Transverse colon (tissue), 4 donors: Measurements from ENCODE around the gene IL22RA1. TPM values are rescaled to one million over a fixed set of nuclear protein-coding genes. Genes with fewer than 3 reads are reported as not detected.

Experiments used
- DNase-seq: peaks from one replicate; pipeline ENCODE4 v3.0.0-alpha.2; 2019
- H3K27ac ChIP-seq, 4 donors: fragments of 200-600 bp; sonication (generic); 2 replicates each; pipeline ENCODE4 v1.5.1; 2016 to 2018; ENCODE audit warnings: inconsistent platforms in 4 of 4
- H3K27me3 ChIP-seq: fragments of 200-600 bp; sonication (generic); 2 replicates; pipeline ENCODE4 v1.5.1; 2017; ENCODE audit warnings: inconsistent platforms
- H3K36me3 ChIP-seq, 4 donors: fragments of 200-600 bp; sonication (generic); 2 replicates each; pipeline ENCODE4 v1.5.1; 2017 to 2019; ENCODE audit warnings: inconsistent platforms in 4 of 4
- H3K4me1 ChIP-seq, 4 donors: fragments of 200-600 bp; sonication (generic); 2 replicates each; pipeline ENCODE4 v1.5.1; 2017 to 2020; ENCODE audit warnings: inconsistent platforms in 4 of 4
- H3K4me3 ChIP-seq, 4 donors: fragments of 200-600 bp; sonication (generic); 1 replicate in 1 of 4; 2 replicates in 3 of 4; pipeline versions ENCODE4 v1.5.1 to v1.6.1; 2017 to 2019; ENCODE audit warnings: inconsistent platforms in 4 of 4
- H3K9me3 ChIP-seq, 2 donors: fragments of 200-600 bp; sonication (generic); 2 replicates each; pipeline ENCODE4 v1.5.1; 2017 to 2019; ENCODE audit warnings: inconsistent platforms in 2 of 2
- CTCF ChIP-seq, 5 experiments: fragments of 200-600 bp in 3 of 5; fragments of 450-650 bp in 2 of 5; sonication (generic) in 3 of 5; IDR thresholded peaks; 1 replicate in 2 of 5; 2 replicates in 3 of 5; pipeline ENCODE4 v1.5.1; 2016 to 2017; ENCODE audit warnings: antibody characterized with exemption in 5 of 5, inconsistent platforms in 3 of 5, mild to moderate bottlenecking in 2 of 5, moderate library complexity in 1 of 5
- EP300 ChIP-seq: sonication (generic); formaldehyde crosslinking; IDR thresholded peaks from one replicate; pipeline ENCODE4 v1.6.1; 2017; ENCODE audit warnings: antibody characterized with exemption, low read depth
- POLR2A ChIP-seq: fragments of 450-650 bp; IDR thresholded peaks from one replicate; pipeline ENCODE4 v1.6.1; 2016; ENCODE audit warnings: antibody characterized with exemption, mild to moderate bottlenecking, moderate library complexity
- POLR2AphosphoS5 ChIP-seq, 3 donors: sonication (generic); formaldehyde crosslinking; IDR thresholded peaks; one replicate each; pipeline ENCODE4 v1.6.1; 2016; ENCODE audit warnings: antibody characterized with exemption in 3 of 3
- WGBS, 2 donors: methylation state at CpG; one replicate each; pipeline ENCODE4 v1.1.5; 2018; ENCODE audit warnings: low coverage in 1 of 2; 5-methylcytosine and 5-hydroxymethylcytosine counted together
- in situ Hi-C, 4 donors: fragments of 200-750 bp; cut with MboI; loops; one replicate each; pipeline versions ENCODE4 v1.15.0 to v1.15.1; 2017; ENCODE audit warnings: low sequenced_read_pairs in 3 of 4, low pct_ligation_motif_present in 1 of 4, low pct_unique_long_range_greater_than_20kb in 1 of 4
- intact Hi-C: fragments of 100-400 bp; cut with DNase I; formaldehyde crosslinking; loops from one replicate; pipeline ENCODE4 v1.15.1; 2023; ENCODE audit warnings: low total_unique reads
- total RNA-seq, 4 donors: library from RNA; depleted of rRNA; stranded (reverse); fragments of >200 nt; gene quantifications; one replicate each; pipeline ENCODE4 v1.1.0, GENCODE V29; 2016

IL22RA1 gene
- total RNA-seq, 4 donors from 2014 or later: 4.4 to 29.2 (median 27.3) TPM

- no peak for TF ChIP-seq POLR2AphosphoS5 (IDR thresholded peaks at IDR 0.05)
- no peak for TF ChIP-seq POLR2A
- no peak for TF ChIP-seq CTCF (IDR thresholded peaks at IDR 0.05)
- no peak for TF ChIP-seq EP300
- H3K36me3 ChIP-seq: no peaks in the 10 kb centered on the region
- intact Hi-C loops (no loop called here), in situ Hi-C loops (no loop called here)
- no peak overlapping the region for H3K4me3 ChIP-seq
- no peak overlapping the region for H3K27ac ChIP-seq
- peaks cover 0 to 6% (median 0%) of the 10 kb centered on the region in 4 donors for H3K4me1 ChIP-seq
- no peak for DNase-seq
- WGBS, 2 donors: 79 to 82% methylated on average over 4 to 5 of the region's 5 CpGs
- no peaks in the 10 kb centered on the region for H3K27me3 ChIP-seq
- H3K9me3 ChIP-seq: no peaks in the 10 kb centered on the region
Observed at GRCh38 chr1:24173638-24174575, 31.0 kb upstream of the IL22RA1 start.

- in situ Hi-C loops (no loop called here), intact Hi-C loops (no loop called here)
- TF ChIP-seq POLR2A (no peak), EP300 (no peak), CTCF (IDR thresholded peaks at IDR 0.05) (no peak), POLR2AphosphoS5 (IDR thresholded peaks at IDR 0.05) (no peak)
- no peaks in the 10 kb centered on the region for H3K36me3 ChIP-seq
- 97 to 100% methylated on average over 4 to 5 of the region's 5 CpGs for WGBS, 2 donors
- H3K4me3 ChIP-seq: no peak overlapping the region
- H3K4me1 ChIP-seq: peaks cover 0 to 6% (median 0%) of the 10 kb centered on the region in 4 donors
- H3K27ac ChIP-seq: no peak overlapping the region
- no peak for DNase-seq
- no peaks in the 10 kb centered on the region for H3K9me3 ChIP-seq
- H3K27me3 ChIP-seq: no peaks in the 10 kb centered on the region
Observed at GRCh38 chr1:24172598-24172997, 29.7 kb upstream of the IL22RA1 start.

GRCh38 chr1:24169286-24169685 lies 26.3 kb upstream of the IL22RA1 start:
- in situ Hi-C loops: no loop called here
- intact Hi-C loops: no loop called here
- H3K27ac ChIP-seq: no peak overlapping the region
- no peak for DNase-seq
- H3K4me1 ChIP-seq: no peaks in the 10 kb centered on the region
- no peak for TF ChIP-seq POLR2A
- no peak for TF ChIP-seq CTCF (IDR thresholded peaks at IDR 0.05)
- TF ChIP-seq POLR2AphosphoS5 (IDR thresholded peaks at IDR 0.05): no peak
- TF ChIP-seq EP300: no peak
- WGBS, 2 donors: 92% methylated on average over 12 of the region's 12 CpGs; no CpG with 5 or more reads in 1 of the 2 donors
- no peaks in the 10 kb centered on the region for H3K9me3 ChIP-seq
- H3K27me3 ChIP-seq: no peaks in the 10 kb centered on the region
- no peak overlapping the region for H3K4me3 ChIP-seq
- H3K36me3 ChIP-seq: no peaks in the 10 kb centered on the region

GRCh38 chr1:24168245-24168644 lies 25.3 kb upstream of the IL22RA1 start:
- Histone ChIP-seq H3K27ac (no peak overlapping the region), H3K9me3 (no peaks in the 10 kb centered on the region), H3K27me3 (no peaks in the 10 kb centered on the region), H3K4me3 (no peak overlapping the region), H3K36me3 (no peaks in the 10 kb centered on the region), H3K4me1 (no peaks in the 10 kb centered on the region)
- no peak for DNase-seq
- in situ Hi-C loops: no loop called here
- WGBS, 2 donors: 91 to 92% methylated on average over 6 to 7 of the region's 7 CpGs
- intact Hi-C loops: no loop called here
- TF ChIP-seq CTCF (IDR thresholded peaks at IDR 0.05) (no peak), POLR2A (no peak), EP300 (no peak), POLR2AphosphoS5 (IDR thresholded peaks at IDR 0.05) (no peak)
